ENCODE results near the gene LECT2.

LECT2 gene

GRCh38 chr5:135974021-135974600, 19.3 kb upstream of the LECT2 start:
- Histone ChIP-seq H3K27ac (replicated peaks) (no peak overlapping the region), H3K27me3 (ENCODE audit: insufficient read depth, poor library complexity, severe bottlenecking) (no peaks in the 10 kb centered on the region), H3K4me3 (replicated peaks; ENCODE audit: insufficient read depth, low read length) (no peak overlapping the region)
- no peak for DNase-seq (ENCODE audit: low read depth in 1 of 2, low spot score in 1 of 2)
- TF ChIP-seq CTCF (IDR thresholded peaks at IDR 0.05; ENCODE audit: insufficient read depth, low read length) (no peak), SPI1 (IDR thresholded peaks at IDR 0.05; ENCODE audit: borderline replicate concordance, low read depth) (no peak), GABPA (IDR thresholded peaks at IDR 0.05; ENCODE audit: low read depth) (no peak)

- Histone ChIP-seq H3K4me3 (replicated peaks; ENCODE audit: insufficient read depth, low read length) (no peak overlapping the region), H3K27me3 (ENCODE audit: insufficient read depth, poor library complexity, severe bottlenecking) (no peaks in the 10 kb centered on the region), H3K27ac (replicated peaks) (no peak overlapping the region)
- TF ChIP-seq REST (IDR thresholded peaks at IDR 0.05; ENCODE audit: insufficient replicate concordance, low read depth) (no peak), GABPA (IDR thresholded peaks at IDR 0.05; ENCODE audit: low read depth) (no peak)
- DNase-seq (ENCODE audit: low read depth in 1 of 2, low spot score in 1 of 2) = no peak
These were observed 18.7 kb upstream of the LECT2 start for GRCh38 chr5:135973323-135974020.

- H3K27ac ChIP-seq (replicated peaks) = no peak overlapping the region
- H3K4me3 ChIP-seq (replicated peaks; ENCODE audit: insufficient read depth, low read length) = no peak overlapping the region
- H3K27me3 ChIP-seq (ENCODE audit: insufficient read depth, poor library complexity, severe bottlenecking) = no peaks in the 10 kb centered on the region
- TF ChIP-seq SPI1 (IDR thresholded peaks at IDR 0.05; ENCODE audit: borderline replicate concordance, low read depth) (no peak), POLR2AphosphoS5 (IDR thresholded peaks at IDR 0.05; ENCODE audit: low read depth) (no peak), GABPA (IDR thresholded peaks at IDR 0.05; ENCODE audit: low read depth) (no peak), REST (IDR thresholded peaks at IDR 0.05; ENCODE audit: insufficient replicate concordance, low read depth) (no peak), CTCF (IDR thresholded peaks at IDR 0.05; ENCODE audit: insufficient read depth, low read length) (no peak)
- no peak for DNase-seq (ENCODE audit: low read depth in 1 of 2, low spot score in 1 of 2)
These were observed 16.9 kb upstream of the LECT2 start for GRCh38 chr5:135971701-135972100.

- no peak for DNase-seq (ENCODE audit: low read depth in 1 of 2, low spot score in 1 of 2)
- Histone ChIP-seq H3K27me3 (ENCODE audit: insufficient read depth, poor library complexity, severe bottlenecking) (no peaks in the 10 kb centered on the region), H3K4me3 (replicated peaks; ENCODE audit: insufficient read depth, low read length) (no peak overlapping the region), H3K27ac (replicated peaks) (no peak overlapping the region)
- TF ChIP-seq GABPA (IDR thresholded peaks at IDR 0.05; ENCODE audit: low read depth) (no peak), POLR2AphosphoS5 (IDR thresholded peaks at IDR 0.05; ENCODE audit: low read depth) (no peak), REST (IDR thresholded peaks at IDR 0.05; ENCODE audit: insufficient replicate concordance, low read depth) (no peak), SPI1 (IDR thresholded peaks at IDR 0.05; ENCODE audit: borderline replicate concordance, low read depth) (no peak), CTCF (IDR thresholded peaks at IDR 0.05; ENCODE audit: insufficient read depth, low read length) (no peak)
These were observed 12.0 kb upstream of the LECT2 start for GRCh38 chr5:135966790-135967189.
